SH-SY5Y (cell line): Measurements from ENCODE around the gene ADNP2.

Source experiments
- GATA2 ChIP-seq: IDR thresholded peaks from 2 replicates; pipeline ENCODE4 v1.6.1; 2011; ENCODE audit warnings: mild to moderate bottlenecking, low read depth, low read length
- GATA3 ChIP-seq: IDR thresholded peaks from 2 replicates; pipeline ENCODE4 v1.6.1; 2011; ENCODE audit warnings: low read depth, mild to moderate bottlenecking, low read length, moderate library complexity

DNA sequence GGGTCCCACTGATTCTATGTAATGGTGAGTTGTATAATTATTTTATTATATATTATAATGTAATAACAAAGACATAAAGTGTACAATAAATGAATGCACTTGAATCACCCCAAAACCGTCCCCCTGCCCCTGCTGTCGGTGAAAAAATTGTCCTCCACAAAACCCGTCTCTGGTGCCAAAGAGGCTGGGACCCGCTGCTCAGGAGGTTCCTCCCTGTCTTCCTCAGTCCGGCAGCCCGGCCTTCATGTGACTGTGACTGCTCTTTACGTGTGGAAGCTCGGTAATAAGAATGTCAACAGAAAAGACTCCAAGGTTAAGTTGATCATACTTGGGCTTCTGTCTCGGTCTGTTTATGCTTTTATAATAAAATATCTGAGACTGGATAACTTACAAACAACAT lies 32.7 kb upstream of the ADNP2 start:
- TF ChIP-seq GATA2: no peak
- no peak for TF ChIP-seq GATA3
